GM18498 (cell line): Measurements from ENCODE around the gene ABHD13.
"Not testable (repeated sequence)": the region's sequence is repeated elsewhere in the genome, so short reads cannot be mapped to it uniquely, and the experiment has no call there.

Experiments used
- ATAC-seq: cut with Tn5 transposase; IDR thresholded peaks from one replicate; pipeline ENCODE4 v1.9.1; 2021; ENCODE audit warnings: mild to moderate bottlenecking, moderate library complexity; ENCODE audit not compliant: unreplicated experiment

ABHD13 gene

GRCh38 chr13:108218044-108218974 is at the start of gene ABHD13:
Gene ABHD13 (plus strand): TSS chr13:108218392. CDS start chr13:108229219, 10,827 bp downstream.
- ATAC-seq: peak; percentile 81

GRCh38 chr13:108168929-108169328 is 49.3 kb upstream of the ABHD13 start:
- no peak for ATAC-seq

GRCh38 chr13:108176685-108177274 is 41.4 kb upstream of the ABHD13 start:
- no peak for ATAC-seq

- ATAC-seq: no peak
Observed at GRCh38 chr13:108178078-108178477, 40.1 kb upstream of the ABHD13 start.

GRCh38 chr13:108182652-108183051 is 35.5 kb upstream of the ABHD13 start:
- ATAC-seq: no peak

GRCh38 chr13:108185223-108185622 is 33.0 kb upstream of the ABHD13 start:
- no peak for ATAC-seq

GRCh38 chr13:108188260-108188659 is 29.9 kb upstream of the ABHD13 start:
- ATAC-seq: no peak

- no peak for ATAC-seq
Observed at GRCh38 chr13:108190897-108191296, 27.3 kb upstream of the ABHD13 start.

GRCh38 chr13:108193806-108194205 is 24.4 kb upstream of the ABHD13 start:
- ATAC-seq: no peak

- ATAC-seq: no peak
Observed at GRCh38 chr13:108194435-108194936, 23.7 kb upstream of the ABHD13 start.

GRCh38 chr13:108195146-108195545 is 23.0 kb upstream of the ABHD13 start:
- ATAC-seq: no peak

GRCh38 chr13:108195861-108196260 is 22.3 kb upstream of the ABHD13 start:
- no peak for ATAC-seq

GRCh38 chr13:108200781-108201398 is 17.3 kb upstream of the ABHD13 start:
- no peak for ATAC-seq

GRCh38 chr13:108210551-108210950 is 7.6 kb upstream of the ABHD13 start:
- no peak for ATAC-seq

GRCh38 chr13:108212886-108213285 is 5.3 kb upstream of the ABHD13 start:
- ATAC-seq: peak; percentile 39

- ATAC-seq: no peak
Observed at GRCh38 chr13:108213946-108214345, 4.2 kb upstream of the ABHD13 start.

GRCh38 chr13:108214441-108215271 is 3.5 kb upstream of the ABHD13 start:
- ATAC-seq: no peak

GRCh38 chr13:108215436-108215835 is 2.8 kb upstream of the ABHD13 start, which contains the start of gene LIG4:
Gene LIG4 (minus strand): TSS chr13:108215536. CDS start chr13:108211268, 4,268 bp downstream.
- peak; percentile 69 for ATAC-seq

GRCh38 chr13:108217307-108218043 is 717 bp upstream of the ABHD13 start:
- not testable (repeated sequence) for ATAC-seq

GRCh38 chr13:108220041-108220440 is 1.8 kb downstream of the ABHD13 start:
- no peak for ATAC-seq
